ENCODE measurements around the gene HCK. TPM values are rescaled to one million over a fixed set of nuclear protein-coding genes. Genes with fewer than 3 reads are reported as not detected.

The HCK gene
- total RNA-seq, 1 experiment from 2014 or later = 1.3 TPM

DNA sequence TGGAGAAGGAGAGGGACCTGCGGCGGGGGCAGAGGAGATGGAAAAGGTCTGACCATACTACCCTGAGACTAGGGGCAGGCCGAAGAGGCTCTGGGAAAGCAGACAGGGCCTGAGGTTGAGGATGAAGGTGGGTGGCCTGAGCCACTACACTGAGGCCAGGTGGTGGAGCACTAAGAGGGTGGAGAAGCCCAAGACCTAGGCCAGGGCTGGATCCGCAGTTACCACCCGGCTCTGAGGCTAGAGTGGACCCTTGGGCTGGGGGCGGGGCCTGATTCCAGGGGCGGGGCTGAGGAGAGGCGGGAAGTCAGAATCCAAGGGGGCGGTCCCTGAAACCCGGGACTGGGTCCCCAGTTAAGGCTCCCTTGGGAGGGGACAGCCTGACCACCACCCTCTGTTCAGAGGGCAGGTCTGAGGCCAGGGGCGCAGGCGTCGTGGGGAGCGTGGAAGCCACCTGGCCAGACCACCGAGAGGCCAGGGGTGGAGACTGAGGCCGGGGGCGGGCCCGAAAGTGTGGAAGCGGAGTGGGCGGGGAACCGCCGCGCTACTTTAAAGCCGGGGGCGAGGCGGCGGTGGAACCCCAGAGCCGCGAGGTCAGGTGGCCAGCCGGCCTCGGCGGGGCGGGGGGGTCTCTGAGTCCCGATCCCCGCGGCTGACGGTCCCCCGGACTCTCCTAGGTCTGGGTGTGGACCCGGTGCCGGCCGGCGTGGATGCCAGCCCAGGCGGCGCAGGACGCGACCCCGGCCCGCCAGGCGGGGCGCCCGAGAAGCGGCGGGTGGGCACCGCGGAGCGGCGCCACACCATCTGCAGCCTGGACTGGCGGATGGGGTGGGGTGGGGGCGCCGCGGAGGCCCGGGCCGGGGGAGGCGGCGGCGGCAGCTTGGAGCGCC, 33.5 kb upstream of the HCK start (continued):
- TF ChIP-seq, protein P1, sequence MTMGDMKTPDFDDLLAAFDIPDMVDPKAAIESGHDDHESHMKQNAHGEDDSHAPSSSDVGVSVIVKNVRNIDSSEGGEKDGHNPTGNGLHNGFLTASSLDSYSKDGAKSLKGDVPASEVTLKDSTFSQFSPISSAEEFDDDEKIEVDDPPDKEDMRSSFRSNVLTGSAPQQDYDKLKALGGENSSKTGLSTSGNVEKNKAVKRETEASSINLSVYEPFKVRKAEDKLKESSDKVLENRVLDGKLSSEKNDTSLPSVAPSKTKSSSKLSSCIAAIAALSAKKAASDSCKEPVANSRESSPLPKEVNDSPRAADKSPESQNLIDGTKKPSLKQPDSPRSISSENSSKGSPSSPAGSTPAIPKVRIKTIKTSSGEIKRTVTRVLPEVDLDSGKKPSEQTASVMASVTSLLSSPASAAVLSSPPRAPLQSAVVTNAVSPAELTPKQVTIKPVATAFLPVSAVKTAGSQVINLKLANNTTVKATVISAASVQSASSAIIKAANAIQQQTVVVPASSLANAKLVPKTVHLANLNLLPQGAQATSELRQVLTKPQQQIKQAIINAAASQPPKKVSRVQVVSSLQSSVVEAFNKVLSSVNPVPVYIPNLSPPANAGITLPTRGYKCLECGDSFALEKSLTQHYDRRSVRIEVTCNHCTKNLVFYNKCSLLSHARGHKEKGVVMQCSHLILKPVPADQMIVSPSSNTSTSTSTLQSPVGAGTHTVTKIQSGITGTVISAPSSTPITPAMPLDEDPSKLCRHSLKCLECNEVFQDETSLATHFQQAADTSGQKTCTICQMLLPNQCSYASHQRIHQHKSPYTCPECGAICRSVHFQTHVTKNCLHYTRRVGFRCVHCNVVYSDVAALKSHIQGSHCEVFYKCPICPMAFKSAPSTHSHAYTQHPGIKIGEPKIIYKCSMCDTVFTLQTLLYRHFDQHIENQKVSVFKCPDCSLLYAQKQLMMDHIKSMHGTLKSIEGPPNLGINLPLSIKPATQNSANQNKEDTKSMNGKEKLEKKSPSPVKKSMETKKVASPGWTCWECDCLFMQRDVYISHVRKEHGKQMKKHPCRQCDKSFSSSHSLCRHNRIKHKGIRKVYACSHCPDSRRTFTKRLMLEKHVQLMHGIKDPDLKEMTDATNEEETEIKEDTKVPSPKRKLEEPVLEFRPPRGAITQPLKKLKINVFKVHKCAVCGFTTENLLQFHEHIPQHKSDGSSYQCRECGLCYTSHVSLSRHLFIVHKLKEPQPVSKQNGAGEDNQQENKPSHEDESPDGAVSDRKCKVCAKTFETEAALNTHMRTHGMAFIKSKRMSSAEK (CRISPR knock-in tag; IDR thresholded peaks at IDR 0.05; ENCODE audit: borderline replicate concordance) = no peak
- TF ChIP-seq ETV6 (CRISPR knock-in tag; IDR thresholded peaks at IDR 0.05) (peak; percentile 72; the same call in 1 of the 2 replicates), GABPB1 (CRISPR knock-in tag; IDR thresholded peaks at IDR 0.05) (peak; percentile 22; the same call in 1 of the 2 replicates), ATF1 (CRISPR knock-in tag; IDR thresholded peaks at IDR 0.05) (no peak), ZNF138 (CRISPR knock-in tag; conservative IDR thresholded peaks at IDR 0.05) (no peak), ZBTB21 (CRISPR knock-in tag; IDR thresholded peaks at IDR 0.05; ENCODE audit: borderline replicate concordance) (no peak), ZNF219 (CRISPR knock-in tag; IDR thresholded peaks at IDR 0.05; ENCODE audit: borderline replicate concordance) (no peak), TCF7 (CRISPR knock-in tag; IDR thresholded peaks at IDR 0.05; ENCODE audit: low read depth) (no peak), ZNF121 (CRISPR knock-in tag; IDR thresholded peaks at IDR 0.05) (no peak)
- TF ChIP-seq, protein P2, sequence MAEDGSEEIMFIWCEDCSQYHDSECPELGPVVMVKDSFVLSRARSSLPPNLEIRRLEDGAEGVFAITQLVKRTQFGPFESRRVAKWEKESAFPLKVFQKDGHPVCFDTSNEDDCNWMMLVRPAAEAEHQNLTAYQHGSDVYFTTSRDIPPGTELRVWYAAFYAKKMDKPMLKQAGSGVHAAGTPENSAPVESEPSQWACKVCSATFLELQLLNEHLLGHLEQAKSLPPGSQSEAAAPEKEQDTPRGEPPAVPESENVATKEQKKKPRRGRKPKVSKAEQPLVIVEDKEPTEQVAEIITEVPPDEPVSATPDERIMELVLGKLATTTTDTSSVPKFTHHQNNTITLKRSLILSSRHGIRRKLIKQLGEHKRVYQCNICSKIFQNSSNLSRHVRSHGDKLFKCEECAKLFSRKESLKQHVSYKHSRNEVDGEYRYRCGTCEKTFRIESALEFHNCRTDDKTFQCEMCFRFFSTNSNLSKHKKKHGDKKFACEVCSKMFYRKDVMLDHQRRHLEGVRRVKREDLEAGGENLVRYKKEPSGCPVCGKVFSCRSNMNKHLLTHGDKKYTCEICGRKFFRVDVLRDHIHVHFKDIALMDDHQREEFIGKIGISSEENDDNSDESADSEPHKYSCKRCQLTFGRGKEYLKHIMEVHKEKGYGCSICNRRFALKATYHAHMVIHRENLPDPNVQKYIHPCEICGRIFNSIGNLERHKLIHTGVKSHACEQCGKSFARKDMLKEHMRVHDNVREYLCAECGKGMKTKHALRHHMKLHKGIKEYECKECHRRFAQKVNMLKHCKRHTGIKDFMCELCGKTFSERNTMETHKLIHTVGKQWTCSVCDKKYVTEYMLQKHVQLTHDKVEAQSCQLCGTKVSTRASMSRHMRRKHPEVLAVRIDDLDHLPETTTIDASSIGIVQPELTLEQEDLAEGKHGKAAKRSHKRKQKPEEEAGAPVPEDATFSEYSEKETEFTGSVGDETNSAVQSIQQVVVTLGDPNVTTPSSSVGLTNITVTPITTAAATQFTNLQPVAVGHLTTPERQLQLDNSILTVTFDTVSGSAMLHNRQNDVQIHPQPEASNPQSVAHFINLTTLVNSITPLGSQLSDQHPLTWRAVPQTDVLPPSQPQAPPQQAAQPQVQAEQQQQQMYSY (CRISPR knock-in tag; IDR thresholded peaks at IDR 0.05) = peak; percentile 77
- TF ChIP-seq, protein P3, sequence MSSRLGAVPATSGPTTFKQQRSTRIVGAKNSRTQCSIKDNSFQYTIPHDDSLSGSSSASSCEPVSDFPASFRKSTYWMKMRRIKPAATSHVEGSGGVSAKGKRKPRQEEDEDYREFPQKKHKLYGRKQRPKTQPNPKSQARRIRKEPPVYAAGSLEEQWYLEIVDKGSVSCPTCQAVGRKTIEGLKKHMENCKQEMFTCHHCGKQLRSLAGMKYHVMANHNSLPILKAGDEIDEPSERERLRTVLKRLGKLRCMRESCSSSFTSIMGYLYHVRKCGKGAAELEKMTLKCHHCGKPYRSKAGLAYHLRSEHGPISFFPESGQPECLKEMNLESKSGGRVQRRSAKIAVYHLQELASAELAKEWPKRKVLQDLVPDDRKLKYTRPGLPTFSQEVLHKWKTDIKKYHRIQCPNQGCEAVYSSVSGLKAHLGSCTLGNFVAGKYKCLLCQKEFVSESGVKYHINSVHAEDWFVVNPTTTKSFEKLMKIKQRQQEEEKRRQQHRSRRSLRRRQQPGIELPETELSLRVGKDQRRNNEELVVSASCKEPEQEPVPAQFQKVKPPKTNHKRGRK (CRISPR knock-in tag; IDR thresholded peaks at IDR 0.05; ENCODE audit: borderline replicate concordance) = no peak
- TF ChIP-seq, protein P4, sequence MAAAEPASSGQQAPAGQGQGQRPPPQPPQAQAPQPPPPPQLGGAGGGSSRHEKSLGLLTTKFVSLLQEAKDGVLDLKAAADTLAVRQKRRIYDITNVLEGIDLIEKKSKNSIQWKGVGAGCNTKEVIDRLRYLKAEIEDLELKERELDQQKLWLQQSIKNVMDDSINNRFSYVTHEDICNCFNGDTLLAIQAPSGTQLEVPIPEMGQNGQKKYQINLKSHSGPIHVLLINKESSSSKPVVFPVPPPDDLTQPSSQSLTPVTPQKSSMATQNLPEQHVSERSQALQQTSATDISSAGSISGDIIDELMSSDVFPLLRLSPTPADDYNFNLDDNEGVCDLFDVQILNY (CRISPR knock-in tag; IDR thresholded peaks at IDR 0.05) = no peak
- TF ChIP-seq, protein P5, sequence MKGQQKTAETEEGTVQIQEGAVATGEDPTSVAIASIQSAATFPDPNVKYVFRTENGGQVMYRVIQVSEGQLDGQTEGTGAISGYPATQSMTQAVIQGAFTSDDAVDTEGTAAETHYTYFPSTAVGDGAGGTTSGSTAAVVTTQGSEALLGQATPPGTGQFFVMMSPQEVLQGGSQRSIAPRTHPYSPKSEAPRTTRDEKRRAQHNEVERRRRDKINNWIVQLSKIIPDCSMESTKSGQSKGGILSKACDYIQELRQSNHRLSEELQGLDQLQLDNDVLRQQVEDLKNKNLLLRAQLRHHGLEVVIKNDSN (CRISPR knock-in tag; IDR thresholded peaks at IDR 0.05) = peak; percentile 76
- TF ChIP-seq, protein P6, sequence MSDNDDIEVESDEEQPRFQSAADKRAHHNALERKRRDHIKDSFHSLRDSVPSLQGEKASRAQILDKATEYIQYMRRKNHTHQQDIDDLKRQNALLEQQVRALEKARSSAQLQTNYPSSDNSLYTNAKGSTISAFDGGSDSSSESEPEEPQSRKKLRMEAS (CRISPR knock-in tag; IDR thresholded peaks at IDR 0.05) = no peak; the same call in 1 of the 2 replicates
- TF ChIP-seq, protein P7, sequence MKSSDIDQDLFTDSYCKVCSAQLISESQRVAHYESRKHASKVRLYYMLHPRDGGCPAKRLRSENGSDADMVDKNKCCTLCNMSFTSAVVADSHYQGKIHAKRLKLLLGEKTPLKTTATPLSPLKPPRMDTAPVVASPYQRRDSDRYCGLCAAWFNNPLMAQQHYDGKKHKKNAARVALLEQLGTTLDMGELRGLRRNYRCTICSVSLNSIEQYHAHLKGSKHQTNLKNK (CRISPR knock-in tag; IDR thresholded peaks at IDR 0.05) = 0 out of 2 replicates have a peak, but pooled peaks have one; percentile 45
- TF ChIP-seq, protein P8, sequence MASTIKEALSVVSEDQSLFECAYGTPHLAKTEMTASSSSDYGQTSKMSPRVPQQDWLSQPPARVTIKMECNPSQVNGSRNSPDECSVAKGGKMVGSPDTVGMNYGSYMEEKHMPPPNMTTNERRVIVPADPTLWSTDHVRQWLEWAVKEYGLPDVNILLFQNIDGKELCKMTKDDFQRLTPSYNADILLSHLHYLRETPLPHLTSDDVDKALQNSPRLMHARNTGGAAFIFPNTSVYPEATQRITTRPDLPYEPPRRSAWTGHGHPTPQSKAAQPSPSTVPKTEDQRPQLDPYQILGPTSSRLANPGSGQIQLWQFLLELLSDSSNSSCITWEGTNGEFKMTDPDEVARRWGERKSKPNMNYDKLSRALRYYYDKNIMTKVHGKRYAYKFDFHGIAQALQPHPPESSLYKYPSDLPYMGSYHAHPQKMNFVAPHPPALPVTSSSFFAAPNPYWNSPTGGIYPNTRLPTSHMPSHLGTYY (CRISPR knock-in tag; IDR thresholded peaks at IDR 0.05) = no peak

Measured in WTC11 (cell line).